ENCODE measurements around the gene OBI1.

DNA sequence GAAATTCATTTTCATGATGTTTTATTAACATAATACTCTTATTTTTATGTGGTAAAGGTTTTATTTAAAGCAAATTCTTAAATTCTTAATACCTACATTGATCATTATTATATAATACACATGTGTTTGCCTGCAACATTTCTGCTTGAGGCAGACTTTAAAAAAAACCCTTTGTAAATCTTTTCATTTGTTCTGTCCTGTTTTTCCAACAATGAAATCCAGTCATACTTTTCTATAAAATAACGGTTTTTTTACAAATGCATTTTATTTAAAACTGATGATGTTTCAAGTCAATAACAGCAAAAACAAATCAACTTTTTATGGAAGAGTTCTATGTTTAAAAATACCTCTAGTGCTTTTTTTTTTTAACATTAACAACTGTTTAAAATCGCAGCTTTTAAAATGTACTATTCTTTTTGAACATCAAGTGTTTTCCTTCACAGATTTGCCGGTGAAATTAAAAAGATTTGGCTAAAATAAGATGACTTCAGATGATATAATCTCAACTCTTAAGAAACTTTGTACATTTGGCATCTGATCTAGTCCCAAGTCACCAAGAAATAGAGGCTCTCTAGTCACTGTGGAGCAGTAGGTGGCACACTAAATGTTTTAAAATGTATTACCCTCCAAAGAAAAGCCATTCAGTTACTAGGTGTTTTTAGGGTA lies 60.7 kb downstream of the OBI1 start:
- TF ChIP-seq, protein P1, sequence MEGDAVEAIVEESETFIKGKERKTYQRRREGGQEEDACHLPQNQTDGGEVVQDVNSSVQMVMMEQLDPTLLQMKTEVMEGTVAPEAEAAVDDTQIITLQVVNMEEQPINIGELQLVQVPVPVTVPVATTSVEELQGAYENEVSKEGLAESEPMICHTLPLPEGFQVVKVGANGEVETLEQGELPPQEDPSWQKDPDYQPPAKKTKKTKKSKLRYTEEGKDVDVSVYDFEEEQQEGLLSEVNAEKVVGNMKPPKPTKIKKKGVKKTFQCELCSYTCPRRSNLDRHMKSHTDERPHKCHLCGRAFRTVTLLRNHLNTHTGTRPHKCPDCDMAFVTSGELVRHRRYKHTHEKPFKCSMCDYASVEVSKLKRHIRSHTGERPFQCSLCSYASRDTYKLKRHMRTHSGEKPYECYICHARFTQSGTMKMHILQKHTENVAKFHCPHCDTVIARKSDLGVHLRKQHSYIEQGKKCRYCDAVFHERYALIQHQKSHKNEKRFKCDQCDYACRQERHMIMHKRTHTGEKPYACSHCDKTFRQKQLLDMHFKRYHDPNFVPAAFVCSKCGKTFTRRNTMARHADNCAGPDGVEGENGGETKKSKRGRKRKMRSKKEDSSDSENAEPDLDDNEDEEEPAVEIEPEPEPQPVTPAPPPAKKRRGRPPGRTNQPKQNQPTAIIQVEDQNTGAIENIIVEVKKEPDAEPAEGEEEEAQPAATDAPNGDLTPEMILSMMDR (IDR thresholded peaks at IDR 0.05 in 8 of 11, conservative IDR thresholded peaks at IDR 0.05 in 3 of 11): no peak
- TF ChIP-seq POLR2AphosphoS5 (IDR thresholded peaks at IDR 0.05) (no peak), POLR2A (IDR thresholded peaks at IDR 0.05) (no peak)
